DLD1 (cell line): ENCODE data around the gene GJA10.

Source experiments
- in situ Hi-C: cut with HindIII; loops from 2 replicates; pipeline ENCODE4 v1.10.0; 2017; ENCODE audit warnings: low sequenced_read_pairs

GJA10 gene

GRCh38 chr6:89917216-89917615 is 22.9 kb downstream of the GJA10 start:
- in situ Hi-C loops: no loop called here

- in situ Hi-C loops: no loop called here
These were observed 23.6 kb downstream of the GJA10 start for GRCh38 chr6:89917801-89918366.

GRCh38 chr6:89921197-89921596 is 26.9 kb downstream of the GJA10 start:
- in situ Hi-C loops: no loop called here

- in situ Hi-C loops: no loop called here
These were observed 27.4 kb downstream of the GJA10 start for GRCh38 chr6:89921691-89922090.

- in situ Hi-C loops: no loop called here
These were observed 30.0 kb downstream of the GJA10 start for GRCh38 chr6:89924231-89924630.

GRCh38 chr6:89925826-89926225 is 31.6 kb downstream of the GJA10 start:
- in situ Hi-C loops: no loop called here

GRCh38 chr6:89927264-89927663 is 33.0 kb downstream of the GJA10 start:
- in situ Hi-C loops: no loop called here

- in situ Hi-C loops: no loop called here
These were observed 33.7 kb downstream of the GJA10 start for GRCh38 chr6:89927791-89928550.

GRCh38 chr6:89928604-89929003 is 34.3 kb downstream of the GJA10 start:
- in situ Hi-C loops: no loop called here

- in situ Hi-C loops: no loop called here
These were observed 36.5 kb downstream of the GJA10 start for GRCh38 chr6:89930789-89931188.

- in situ Hi-C loops: no loop called here
These were observed 38.1 kb downstream of the GJA10 start for GRCh38 chr6:89932245-89932802.

GRCh38 chr6:89934685-89935366 is 40.6 kb downstream of the GJA10 start:
- in situ Hi-C loops: no loop called here

- in situ Hi-C loops: no loop called here
These were observed 41.9 kb downstream of the GJA10 start for GRCh38 chr6:89936177-89936576.

- in situ Hi-C loops: no loop called here
These were observed 43.7 kb downstream of the GJA10 start for GRCh38 chr6:89938014-89938413.

GRCh38 chr6:89939144-89939543 is 44.9 kb downstream of the GJA10 start:
- in situ Hi-C loops: no loop called here

GRCh38 chr6:89940225-89941027 is 46.2 kb downstream of the GJA10 start:
- in situ Hi-C loops: no loop called here

- in situ Hi-C loops: no loop called here
These were observed 46.9 kb downstream of the GJA10 start for GRCh38 chr6:89941031-89941762.

- in situ Hi-C loops: no loop called here
These were observed 47.7 kb downstream of the GJA10 start for GRCh38 chr6:89941763-89942497.

GRCh38 chr6:89942601-89943000 is 48.3 kb downstream of the GJA10 start:
- in situ Hi-C loops: no loop called here
